HepG2 (cell line): Measurements from ENCODE around the gene ZBTB20.

Experiments used
- ZNF138 ChIP-seq: sonication (generic); formaldehyde crosslinking; IDR thresholded peaks from 2 replicates; pipeline ENCODE4 v1.5.0; 2020; ENCODE audit warnings: mild to moderate bottlenecking, low read depth, missing genetic modification reagents
- ZNF329 ChIP-seq: sonication (generic); formaldehyde crosslinking; IDR thresholded peaks from 2 replicates; pipeline ENCODE4 v1.9.0; 2021; ENCODE audit warnings: low read depth, mild to moderate bottlenecking, missing genetic modification reagents

- TF ChIP-seq ZNF138 (CRISPR knock-in tag) (no peak), ZNF329 (CRISPR knock-in tag) (no peak)
Observed at GRCh38 chr3:114809668-114810413, 337.2 kb downstream of the ZBTB20 start.
